GM19397 (cell line): Measurements from ENCODE around the gene RAD23B.
"Not testable (repeated sequence)": the region's sequence is repeated elsewhere in the genome, so short reads cannot be mapped to it uniquely, and the experiment has no call there.

Experiments used
- ATAC-seq: cut with Tn5 transposase; IDR thresholded peaks from one replicate; pipeline ENCODE4 v1.9.1; 2021; ENCODE audit warnings: mild to moderate bottlenecking, moderate library complexity; ENCODE audit not compliant: unreplicated experiment

Gene RAD23B

GRCh38 chr9:107282759-107283622 is at the start of gene RAD23B:
Gene RAD23B, plus strand, starts transcription at chr9:107283279. Its CDS starts 351 bp downstream, at chr9:107283630.
- ATAC-seq, result peak; percentile 89

DNA sequence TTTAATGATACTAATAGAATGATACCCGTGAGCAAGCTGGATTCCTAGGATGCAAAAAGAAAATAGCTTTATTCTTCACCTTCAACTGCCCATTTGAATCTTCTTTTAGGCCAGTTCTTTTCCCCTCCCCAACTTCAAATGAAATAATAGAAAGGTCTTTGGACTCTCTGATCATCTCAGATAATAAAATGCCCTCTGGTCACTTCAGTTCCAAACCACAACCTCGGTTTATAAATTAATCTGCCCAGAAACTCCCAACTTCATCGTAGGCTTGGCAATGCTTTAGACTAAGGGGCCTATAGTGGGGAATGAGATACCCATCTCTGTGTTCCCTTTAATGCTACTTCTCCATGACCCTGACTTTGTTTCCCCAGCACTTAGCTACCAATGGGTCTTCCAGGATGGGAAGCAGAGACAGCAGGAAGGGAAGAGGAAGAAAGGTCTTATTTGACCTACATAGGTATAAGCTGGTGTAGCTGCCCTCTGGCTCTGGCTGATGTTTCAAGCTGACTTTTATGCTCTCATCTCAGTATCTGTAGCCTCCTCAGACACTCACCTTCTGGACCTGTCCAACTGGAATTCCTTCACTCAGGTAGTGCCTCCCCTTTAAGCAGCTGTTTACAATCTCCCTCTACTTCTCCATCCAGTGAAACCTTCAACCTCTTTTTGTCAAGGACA is 47.2 kb upstream of the RAD23B start:
- ATAC-seq, result no peak

- no peak for ATAC-seq
Measured at GRCh38 chr9:107237873-107238272, 45.2 kb upstream of the RAD23B start.

DNA sequence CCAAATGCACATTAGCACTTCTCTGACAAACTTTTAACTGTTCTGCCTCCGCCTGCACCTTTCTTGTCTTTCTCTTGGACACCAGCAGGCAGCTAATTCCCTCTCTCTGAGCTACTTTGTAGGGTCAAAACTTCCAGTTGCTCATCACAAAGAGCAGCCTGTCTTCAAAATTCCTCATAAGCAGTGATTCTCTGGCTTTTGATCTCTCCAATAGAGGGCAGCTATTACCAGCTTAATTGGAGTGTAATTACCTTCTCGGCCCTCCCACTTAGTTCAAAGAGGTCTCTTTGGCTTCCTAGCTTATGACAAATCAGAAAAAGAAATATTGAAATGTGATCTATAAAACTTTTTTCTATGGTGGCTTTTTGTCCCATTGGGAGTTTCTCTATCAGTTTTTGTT is 43.6 kb upstream of the RAD23B start:
- no peak for ATAC-seq

DNA sequence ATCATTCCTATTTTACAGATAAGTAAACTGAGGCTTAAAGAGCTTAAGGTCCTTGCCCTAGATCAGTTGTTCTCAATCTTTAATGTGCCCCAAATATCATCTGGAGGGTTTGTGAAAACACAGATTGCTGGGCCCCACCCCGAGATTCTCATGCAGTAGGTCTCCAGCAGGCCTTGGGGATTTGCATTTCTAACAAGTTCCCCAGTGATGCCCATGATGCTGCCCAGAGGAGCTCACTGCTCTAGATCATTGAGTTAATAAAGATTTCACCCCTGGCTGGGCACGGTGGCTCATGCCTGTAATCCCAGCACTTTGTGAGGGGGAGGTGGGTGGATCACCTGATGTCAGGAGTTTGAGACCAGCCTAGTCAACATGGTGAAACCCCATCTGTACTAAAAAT is 42.8 kb upstream of the RAD23B start:
- no peak for ATAC-seq

DNA sequence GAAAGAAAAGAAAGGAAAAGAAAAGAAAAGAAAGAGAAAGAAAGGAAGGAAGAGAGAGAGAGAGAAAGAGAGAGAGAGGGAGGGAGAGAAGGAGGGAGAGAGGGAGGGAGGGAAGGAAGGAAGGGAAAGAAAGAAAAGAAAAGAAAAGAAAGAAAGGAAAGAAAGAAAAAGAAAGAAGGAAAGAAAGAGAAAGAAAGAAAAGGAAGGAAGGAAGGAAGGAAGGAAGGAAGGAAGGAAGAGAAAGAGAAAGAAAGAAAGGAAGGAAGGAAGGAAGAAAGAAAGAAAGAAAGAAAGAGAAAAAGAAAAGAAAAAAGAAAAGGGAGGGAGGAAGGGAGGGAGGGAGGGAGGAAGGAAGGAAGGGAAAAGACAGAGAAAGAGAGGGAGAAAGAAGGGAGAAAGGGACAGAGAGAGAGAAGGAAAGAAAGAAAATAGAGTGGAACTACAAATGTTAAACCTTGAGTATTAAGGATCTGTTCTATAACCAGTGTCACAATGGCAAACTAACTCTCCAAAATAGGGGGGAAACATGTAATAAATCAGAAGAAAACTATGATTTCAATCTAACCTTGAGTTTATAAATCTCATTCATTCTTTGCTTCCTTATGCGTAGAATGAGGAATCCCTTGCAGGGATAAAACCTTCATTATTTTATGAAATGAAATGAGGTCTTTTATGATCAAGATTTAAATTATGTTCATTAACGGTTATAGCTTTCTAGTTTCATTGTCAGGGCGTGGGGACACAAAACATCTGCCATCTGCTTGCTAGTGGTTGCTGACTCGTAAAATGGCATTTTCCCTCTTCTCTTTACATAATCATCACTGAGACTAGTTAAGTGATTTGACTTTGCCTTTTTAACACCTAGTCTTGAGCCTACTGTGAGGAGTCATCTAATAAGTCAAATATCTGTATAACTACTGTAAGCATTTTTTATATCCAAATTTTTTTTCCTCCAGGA is 40.7 kb upstream of the RAD23B start:
- ATAC-seq, result no peak

- ATAC-seq, result no peak
Measured at GRCh38 chr9:107243742-107244141, 39.3 kb upstream of the RAD23B start.

DNA sequence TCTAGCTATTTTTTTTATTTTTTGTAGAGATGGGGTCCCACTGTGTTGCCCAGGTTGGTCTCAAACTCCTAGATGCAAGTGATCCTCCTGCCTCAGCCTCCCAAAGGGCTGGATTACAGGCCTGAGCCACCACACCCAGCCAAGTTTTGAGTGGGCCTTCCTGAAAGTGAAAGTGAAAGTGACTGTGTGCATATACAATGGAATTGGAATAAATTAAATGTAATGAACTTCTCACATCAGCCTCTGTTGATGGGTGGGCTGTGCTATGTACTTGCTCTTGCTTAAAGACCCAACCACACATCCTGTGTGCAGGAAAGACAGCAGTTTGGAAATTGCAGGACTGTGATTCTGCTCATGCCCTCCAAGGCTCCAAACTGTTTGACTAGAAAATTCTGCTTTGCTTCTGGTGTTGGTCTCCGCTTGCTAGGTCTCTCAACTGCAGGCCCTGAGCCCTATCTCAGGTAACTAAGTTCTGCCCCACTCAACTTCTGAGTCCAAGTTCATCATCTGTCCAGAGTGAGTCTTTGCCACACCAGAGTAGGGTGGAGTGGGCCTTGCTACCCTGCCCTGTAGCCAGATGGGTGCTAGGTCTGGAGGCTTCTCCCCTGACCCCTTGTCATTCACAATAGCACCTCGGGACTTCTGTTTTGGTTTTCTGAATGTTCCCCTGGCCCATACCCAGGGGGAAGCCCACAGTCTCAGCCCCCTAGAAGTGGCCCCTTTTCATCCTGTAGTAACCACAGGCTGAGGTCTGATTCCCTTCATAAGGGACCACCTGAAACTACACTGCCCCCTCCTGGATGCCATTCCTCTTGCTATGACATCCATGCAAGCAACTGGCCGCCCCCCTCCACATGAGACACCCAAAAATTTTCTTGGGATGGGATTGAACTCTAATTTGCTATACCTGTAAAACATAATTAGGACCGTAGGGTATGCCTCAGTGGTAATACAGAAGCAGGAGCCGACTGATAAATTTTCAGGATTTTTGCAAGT is 36.5 kb upstream of the RAD23B start:
- ATAC-seq, result no peak

- ATAC-seq, result no peak
Measured at GRCh38 chr9:107248714-107249113, 34.4 kb upstream of the RAD23B start.

- ATAC-seq, result no peak
Measured at GRCh38 chr9:107249131-107249533, 33.9 kb upstream of the RAD23B start.

DNA sequence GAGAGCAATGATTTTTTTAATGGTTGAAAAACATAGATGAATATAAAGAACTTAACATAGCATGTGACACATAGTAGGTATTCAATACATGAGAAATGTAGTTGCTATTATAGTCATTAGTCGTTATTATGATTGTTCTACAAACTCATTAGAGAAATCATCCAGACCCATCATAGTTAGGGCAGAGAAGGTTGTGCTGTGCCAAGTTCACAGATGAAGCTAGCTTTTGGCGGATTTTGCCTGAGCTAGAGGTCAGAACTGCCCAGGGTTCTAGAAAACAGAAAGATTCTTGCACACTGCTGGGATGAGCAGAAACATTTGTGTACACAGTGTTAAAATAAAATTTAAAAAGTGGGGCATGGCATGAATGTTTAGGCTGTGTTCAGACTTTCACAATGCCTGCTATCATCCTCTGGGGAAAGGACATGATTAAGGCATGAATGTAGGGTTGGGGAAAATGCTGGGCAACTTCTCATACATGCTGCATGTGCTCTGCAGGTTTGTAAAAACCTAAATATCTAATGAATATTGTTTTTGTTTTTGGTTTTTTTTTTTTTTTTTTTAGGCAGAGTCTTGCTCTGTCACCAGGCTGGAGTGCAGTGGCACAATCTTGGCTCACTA is 33.3 kb upstream of the RAD23B start:
- no peak for ATAC-seq

DNA sequence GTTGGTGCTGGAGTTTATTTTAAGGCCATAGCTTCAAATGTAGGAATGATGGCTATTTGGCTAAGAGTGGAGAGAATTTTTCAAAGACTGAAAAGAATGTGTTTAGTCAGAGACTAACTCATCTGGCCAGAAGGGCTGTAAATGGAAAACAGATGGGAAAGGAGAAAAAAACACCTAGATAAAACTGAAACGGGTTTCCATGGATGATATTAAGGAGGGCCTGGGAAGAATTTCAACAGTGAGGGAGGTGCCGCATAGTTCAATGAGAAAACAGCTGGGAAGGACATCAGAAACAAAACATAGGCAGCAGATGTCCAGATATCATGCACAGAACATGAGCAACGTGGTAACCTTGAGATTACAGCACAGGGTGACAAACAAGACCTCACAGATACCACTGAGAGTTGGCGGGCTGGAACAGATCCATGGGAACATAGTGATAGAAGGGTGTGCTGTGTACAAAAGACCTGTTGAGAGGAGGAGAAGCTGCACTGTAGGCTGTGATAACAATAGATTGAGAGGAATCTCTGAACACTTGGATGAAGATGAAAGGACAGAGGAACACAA is 31.2 kb upstream of the RAD23B start:
- ATAC-seq, result no peak

GRCh38 chr9:107258919-107259318 is 24.2 kb upstream of the RAD23B start:
- no peak for ATAC-seq

- not testable (repeated sequence) for ATAC-seq
Measured at GRCh38 chr9:107259751-107260313, 23.2 kb upstream of the RAD23B start.

DNA sequence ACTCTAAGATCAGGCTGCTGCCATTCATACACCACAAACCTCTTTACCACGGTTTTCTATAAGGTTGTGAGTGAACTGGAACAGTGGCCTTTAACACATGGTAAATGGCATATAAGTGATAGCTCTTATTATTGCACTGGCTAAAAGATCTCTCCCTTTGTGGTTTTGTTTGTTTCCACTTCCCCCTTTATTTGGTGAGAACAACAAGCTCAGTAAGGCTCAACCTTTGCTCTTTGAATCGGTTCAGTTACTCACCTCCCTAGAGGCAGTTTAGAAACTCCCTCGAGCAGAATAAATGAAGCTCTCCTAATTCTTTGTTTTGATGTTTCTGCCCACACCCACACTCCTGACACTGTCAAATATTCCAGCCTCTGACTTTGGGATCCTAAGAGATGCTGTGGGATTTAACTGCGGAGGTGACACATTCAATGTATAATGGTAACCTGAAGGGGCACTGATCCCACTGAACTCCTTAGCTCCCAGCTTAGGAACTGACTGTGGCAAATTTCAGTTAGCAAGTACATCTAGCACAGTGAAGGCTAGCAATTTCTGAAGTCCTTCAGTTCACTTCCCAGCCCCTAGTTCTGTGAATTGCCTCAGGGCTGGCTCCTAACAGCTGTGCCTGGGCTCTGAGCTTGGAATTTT is 22.5 kb upstream of the RAD23B start:
- peak; percentile 99 for ATAC-seq

DNA sequence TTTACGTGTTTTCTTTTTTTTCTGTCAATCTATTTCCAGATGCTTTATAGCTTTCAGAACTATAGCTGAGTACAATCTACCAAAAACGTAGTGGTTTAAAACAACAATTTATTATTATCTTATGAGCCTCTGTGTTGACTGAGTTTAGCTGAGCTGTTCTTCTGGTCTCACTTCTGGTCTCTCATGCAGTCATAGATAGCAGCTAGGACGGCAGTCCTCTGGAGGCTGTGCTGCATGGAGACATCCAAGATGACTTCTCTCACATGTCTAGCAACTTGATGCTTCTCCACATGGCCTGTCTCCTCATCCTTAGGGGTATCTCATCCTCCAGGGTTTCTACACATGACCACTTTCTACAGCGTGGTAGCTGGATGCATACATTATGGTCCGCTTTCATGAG is 22.0 kb upstream of the RAD23B start:
- ATAC-seq, result no peak

- no peak for ATAC-seq
Measured at GRCh38 chr9:107263289-107263688, 19.8 kb upstream of the RAD23B start.

- no peak for ATAC-seq
Measured at GRCh38 chr9:107266624-107267368, 16.3 kb upstream of the RAD23B start.
